ENCODE results near the gene C1GALT1.

The C1GALT1 gene

GRCh38 chr7:7178906-7179305 is 3.4 kb upstream of the C1GALT1 start:
- POLR2A ChIA-PET: no interaction called here
- no peak for TF ChIP-seq CTCF (IDR thresholded peaks at IDR 0.05; ENCODE audit: insufficient read depth, low read length, missing control alignments)
- H3K4me3 ChIP-seq (ENCODE audit: low read depth, low read length): no peak overlapping the region
- no peak for DNase-seq (ENCODE audit: low read depth, low spot score)
- CTCF ChIA-PET: interaction anchor here (2.1 kb wide), 1 partner anchor 21 kb away, joined by 4 read pairs; no protein-coding TSS in a partner anchor

- no peak for DNase-seq (ENCODE audit: low read depth, low spot score)
- no peak for TF ChIP-seq CTCF (IDR thresholded peaks at IDR 0.05; ENCODE audit: insufficient read depth, low read length, missing control alignments)
- peak overlapping the region; percentile 0; the same call in 1 of the 2 replicates for H3K4me3 ChIP-seq (ENCODE audit: low read depth, low read length)
- ChIA-PET POLR2A (interaction anchor here (0.7 kb wide), 1 partner anchor 23 kb away, joined by 3 read pairs; no protein-coding TSS in a partner anchor), CTCF (interaction anchor here (0.8 to 1.6 kb wide), 8 partner anchors 16 to 246 kb away, joined by 3 to 7 read pairs (median 3); no protein-coding TSS in a partner anchor)
Observed at GRCh38 chr7:7180725-7181449, 1.5 kb upstream of the C1GALT1 start.

- DNase-seq (ENCODE audit: low read depth, low spot score): no peak
- POLR2A ChIA-PET: interaction anchor here (0.7 to 1.3 kb wide), 5 partner anchors 8 to 257 kb away, joined by 3 to 6 read pairs (median 4); no protein-coding TSS in a partner anchor
Observed at GRCh38 chr7:7181519-7182155, 707 bp upstream of the C1GALT1 start.

GRCh38 chr7:7183061-7183837 is 905 bp downstream of the C1GALT1 start:
- POLR2A ChIA-PET: no interaction called here
- peak overlapping the region; percentile 85 for H3K4me3 ChIP-seq (ENCODE audit: low read depth, low read length)
- CTCF ChIA-PET: interaction anchor here (1.1 kb wide), 1 partner anchor 68 kb away, joined by 3 read pairs; no protein-coding TSS in a partner anchor
- TF ChIP-seq CTCF (IDR thresholded peaks at IDR 0.05; ENCODE audit: insufficient read depth, low read length, missing control alignments): no peak
- no peak for DNase-seq (ENCODE audit: low read depth, low spot score)

More at GRCh38 chr7:7181519-7182155, 707 bp upstream of the C1GALT1 start:
- CTCF ChIA-PET: interaction anchor here (0.8 to 1.6 kb wide), 10 partner anchors 17 to 245 kb away, joined by 3 to 7 read pairs (median 3); no protein-coding TSS in a partner anchor
- H3K4me3 ChIP-seq (ENCODE audit: low read depth, low read length): peak overlapping the region; percentile 73
- TF ChIP-seq CTCF (IDR thresholded peaks at IDR 0.05; ENCODE audit: insufficient read depth, low read length, missing control alignments): no peak

GRCh38 chr7:7183838-7184463 is 1.6 kb downstream of the C1GALT1 start:
- ChIA-PET CTCF (interaction anchor here (1.1 to 1.4 kb wide), 3 partner anchors 69 to 235 kb away, joined by 3 to 7 read pairs (median 3); no protein-coding TSS in a partner anchor), POLR2A (no interaction called here)
- no peak for TF ChIP-seq CTCF (IDR thresholded peaks at IDR 0.05; ENCODE audit: insufficient read depth, low read length, missing control alignments)
- peak overlapping the region; percentile 85 for H3K4me3 ChIP-seq (ENCODE audit: low read depth, low read length)
- no peak for DNase-seq (ENCODE audit: low read depth, low spot score)

Data from AG04449 (cell line).